HepG2 (cell line): ENCODE data around the gene EPB42. TPM values are rescaled to one million over a fixed set of nuclear protein-coding genes. Genes with fewer than 3 reads are reported as not detected.
"Not testable (repeated sequence)": the region's sequence is repeated elsewhere in the genome, so short reads cannot be mapped to it uniquely, and the experiment has no call there.

Experiments
- ATAC-seq: fragments of 200-7000 bp; cut with Tn5 transposase; 3 replicates; pipeline ENCODE4 v1.9.1; 2020; ENCODE audit warnings: mild to moderate bottlenecking, moderate library complexity
- BruUV-seq: library from RNA; stranded (reverse); fragments of 400-500 nt; replicated peaks from 2 replicates; lab custom pipeline; 2021; lab: Mats Ljungman, UMichigan
- CTCF ChIA-PET: fragments of 300-600 bp; formaldehyde crosslinking; extraction: SDS; loops from one replicate; lab custom pipeline; 2021; ENCODE audit warnings: low total read pairs, inconsistent platforms, low intra/inter-chr PET ratio; lab: Yijun Ruan, JAX
- POLR2A ChIA-PET: fragments of 350-600 bp; sonication (Branson Sonifier 250); formaldehyde crosslinking; loops from one replicate; lab custom pipeline; 2020; ENCODE audit warnings: antibody characterized with exemption, inconsistent platforms; lab: Yijun Ruan, JAX
- DNase-seq: peaks from one replicate; pipeline ENCODE4 v3.0.0-alpha.2; 2015; ENCODE audit warnings: low spot score
- FAIRE-seq: peaks from 3 replicates; lab custom pipeline; 2011; peaks lifted over from hg19 to GRCh38; lab: Jason Lieb, UNC
- H2AFZ ChIP-seq: one replicate; pipeline ENCODE4 v1.6.1; 2011; ENCODE audit warnings: low read length, inconsistent platforms
- H3K27ac ChIP-seq: fragments of 300-600 bp; 3 replicates; pipeline ENCODE4 v1.8.0; 2011; ENCODE audit warnings: mixed run types, mild to moderate bottlenecking, mixed read lengths, low read length, inconsistent platforms; ENCODE audit not compliant: insufficient read depth; ENCODE audit errors: extremely low read length
- H3K27me3 ChIP-seq, 2 experiments: fragments of 200-600 bp in 1 of 2; 2 replicates in 1 of 2; 3 replicates in 1 of 2; pipeline versions ENCODE4 v1.6.0 to v1.8.0; 2011; ENCODE audit warnings: low read length in 2 of 2, mild to moderate bottlenecking in 2 of 2, moderate library complexity in 2 of 2, inconsistent platforms in 1 of 2; ENCODE audit not compliant: insufficient read depth in 2 of 2, control insufficient read depth in 1 of 2
- H3K36me3 ChIP-seq, 2 experiments: fragments of 200-600 bp in 1 of 2; replicated peaks in 1 of 2; 2 replicates in 1 of 2; 3 replicates in 1 of 2; pipeline versions ENCODE4 v1.5.1 to v1.8.0; 2011; ENCODE audit warnings: low read length in 2 of 2, inconsistent platforms in 1 of 2; ENCODE audit not compliant: insufficient read depth in 2 of 2, control insufficient read depth in 1 of 2
- H3K4me1 ChIP-seq: 2 replicates; pipeline ENCODE4 v1.5.1; 2012; ENCODE audit warnings: low read length, inconsistent platforms; ENCODE audit not compliant: insufficient read depth
- H3K4me2 ChIP-seq: 2 replicates; pipeline ENCODE4 v1.6.0; 2011; ENCODE audit warnings: low read depth, low read length, inconsistent platforms
- H3K4me3 ChIP-seq, 3 experiments: fragments of 200-600 bp in 1 of 3; sonication (generic), shearing (Covaris generic) in 1 of 3; replicated peaks in 1 of 3; 2 replicates each; pipeline ENCODE4 v1.5.1; 2011 to 2016; ENCODE audit warnings: low read length in 3 of 3, inconsistent platforms in 2 of 3, low read depth in 2 of 3, mild to moderate bottlenecking in 2 of 3, control low read depth in 1 of 3, mixed read lengths in 1 of 3; ENCODE audit not compliant: insufficient read depth in 1 of 3
- H3K79me2 ChIP-seq: one replicate; pipeline ENCODE4 v1.6.1; 2011; ENCODE audit warnings: low read length, inconsistent platforms; ENCODE audit not compliant: insufficient read depth
- H3K9ac ChIP-seq: 2 replicates; pipeline ENCODE4 v1.6.0; 2011; ENCODE audit warnings: mild to moderate bottlenecking, low read depth, low read length, inconsistent platforms; ENCODE audit not compliant: insufficient read depth
- H3K9me3 ChIP-seq: 2 replicates; pipeline ENCODE4 v1.5.1; 2012; ENCODE audit warnings: mild to moderate bottlenecking, low read length
- H4K20me1 ChIP-seq: 2 replicates; pipeline ENCODE4 v1.6.0; 2011; ENCODE audit warnings: inconsistent platforms, mild to moderate bottlenecking, low read length, moderate library complexity; ENCODE audit not compliant: insufficient read depth
- ZNF879 ChIP-seq: sonication (generic); formaldehyde crosslinking; IDR thresholded peaks from 2 replicates; pipeline ENCODE4 v1.8.1; 2023; ENCODE audit warnings: missing genetic modification reagents
- WGBS: methylation state at CpG from one replicate; pipeline ENCODE4 v1.1.6; 2017; ENCODE audit warnings: low lambda C conversion rate; 5-methylcytosine and 5-hydroxymethylcytosine counted together
- in situ Hi-C: cut with HindIII; loops from 2 replicates; pipeline ENCODE4 v1.10.0; 2017; ENCODE audit warnings: low pct_unique_long_range_greater_than_20kb; ENCODE audit not compliant: extremely low pct_ligation_motif_present
- intact Hi-C: fragments of 100-400 bp; cut with micrococcal nuclease; formaldehyde crosslinking; loops from one replicate; pipeline ENCODE4 v1.10.0; 2022; ENCODE audit not compliant: unreplicated experiment
- polyA plus RNA-seq, 8 experiments: library from polyadenylated mRNA; depleted of rRNA in 3 of 8; stranded (reverse) in 7 of 8; unstranded in 1 of 8; fragments of >200 nt; fragmentation: Illumina TruSeq in 4 of 8; extraction: Trizol in 4 of 8; gene quantifications; 2 replicates each; pipeline versions ENCODE4 v1.2.1 to v1.2.3, GENCODE V29; 2011 to 2016; ENCODE audit warnings: low read depth in 4 of 8, missing spikeins in 1 of 8, mixed read lengths in 1 of 8; ENCODE audit not compliant: insufficient read depth in 1 of 8
- total RNA-seq, 5 experiments: library from RNA; depleted of rRNA; stranded (reverse); fragments of >200 nt; fragmentation: Illumina TruSeq; extraction: Trizol; gene quantifications; 2 replicates each; pipeline ENCODE4 v1.2.3, GENCODE V29; 2016; ENCODE audit warnings: low read depth in 1 of 5
- TF ChIP-seq, protein P1 (sequence below): fragments of 450-650 bp; IDR thresholded peaks from 2 replicates; pipeline ENCODE4 v1.6.1; 2016

EPB42 gene
- total and polyA plus RNA-seq, 2 of the 13 experiments (the other 11 are each of a cell fraction or from before 2014, with no cell fraction given) = not detected

GRCh38 chr15:43197773-43198172 is 23.0 kb downstream of the EPB42 start:
- in situ Hi-C loops, H3K4me1 ChIP-seq, ATAC-seq, H3K27ac ChIP-seq, H3K9ac ChIP-seq, H3K4me2 ChIP-seq, H2AFZ ChIP-seq, DNase-seq, FAIRE-seq, H3K4me3 ChIP-seq, intact Hi-C loops, POLR2A ChIA-PET, BruUV-seq, H3K27me3 ChIP-seq, CTCF ChIA-PET, H4K20me1 ChIP-seq, H3K79me2 ChIP-seq, H3K9me3 ChIP-seq: not testable (repeated sequence)
- peaks cover 4 to 14% of the 10 kb centered on the region in 2 experiments; a peak in 4 of 5 replicates for H3K36me3 ChIP-seq
- 94% methylated on average over 3 of the region's 3 CpGs for WGBS

- no peak overlapping the region for H3K9ac ChIP-seq
- FAIRE-seq (no peak), ATAC-seq (no peak), DNase-seq (no peak)
- WGBS = 89% methylated on average over 10 of the region's 10 CpGs
- H3K4me1 ChIP-seq = no peaks in the 10 kb centered on the region
- no peaks in the 10 kb centered on the region for H4K20me1 ChIP-seq
- no peak overlapping the region for H2AFZ ChIP-seq
- H3K4me3 ChIP-seq = no peak overlapping the region
- peaks cover 0 to 7% of the 10 kb centered on the region in 2 experiments; a peak in 1 of 5 replicates for H3K27me3 ChIP-seq
- BruUV-seq = no TSS peak
- H3K27ac ChIP-seq = no peak overlapping the region
- intact Hi-C loops (no loop called here), in situ Hi-C loops (no loop called here)
- ChIA-PET POLR2A (no interaction called here), CTCF (no interaction called here)
- H3K36me3 ChIP-seq = peaks cover 6 to 21% of the 10 kb centered on the region in 2 experiments; a peak in 4 of 5 replicates
- no peak overlapping the region for H3K4me2 ChIP-seq
- H3K9me3 ChIP-seq = no peaks in the 10 kb centered on the region
- no peak for TF ChIP-seq ZNF879 (CRISPR knock-in tag)
- TF ChIP-seq, protein P1, sequence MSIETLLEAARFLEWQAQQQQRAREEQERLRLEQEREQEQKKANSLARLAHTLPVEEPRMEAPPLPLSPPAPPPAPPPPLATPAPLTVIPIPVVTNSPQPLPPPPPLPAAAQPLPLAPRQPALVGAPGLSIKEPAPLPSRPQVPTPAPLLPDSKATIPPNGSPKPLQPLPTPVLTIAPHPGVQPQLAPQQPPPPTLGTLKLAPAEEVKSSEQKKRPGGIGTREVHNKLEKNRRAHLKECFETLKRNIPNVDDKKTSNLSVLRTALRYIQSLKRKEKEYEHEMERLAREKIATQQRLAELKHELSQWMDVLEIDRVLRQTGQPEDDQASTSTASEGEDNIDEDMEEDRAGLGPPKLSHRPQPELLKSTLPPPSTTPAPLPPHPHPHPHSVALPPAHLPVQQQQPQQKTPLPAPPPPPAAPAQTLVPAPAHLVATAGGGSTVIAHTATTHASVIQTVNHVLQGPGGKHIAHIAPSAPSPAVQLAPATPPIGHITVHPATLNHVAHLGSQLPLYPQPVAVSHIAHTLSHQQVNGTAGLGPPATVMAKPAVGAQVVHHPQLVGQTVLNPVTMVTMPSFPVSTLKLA = peak; percentile 69
- H3K79me2 ChIP-seq = no peaks in the 10 kb centered on the region
These were observed 23.9 kb downstream of the EPB42 start for GRCh38 chr15:43196760-43197548.
